ENCODE measurements around the gene ANKUB1. TPM values are rescaled to one million over a fixed set of nuclear protein-coding genes. Genes with fewer than 3 reads are reported as not detected.

The ANKUB1 gene
- total and polyA plus RNA-seq, 3 donors from 2014 or later: 0.56 to 3.3 (median 2.5) TPM

DNA sequence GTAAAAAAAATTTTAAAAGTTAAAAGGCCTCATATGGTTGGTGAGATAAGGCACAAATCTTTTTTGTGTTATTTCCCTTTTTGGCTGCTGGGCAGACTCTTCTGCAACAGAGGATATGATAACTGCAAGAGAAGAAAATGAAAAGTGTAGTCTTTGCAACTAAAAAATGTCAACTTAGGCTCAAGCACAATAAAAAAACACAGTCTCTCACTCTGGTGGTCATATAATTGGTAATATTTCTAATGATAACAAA is 55.5 kb downstream of the ANKUB1 start:
- intact Hi-C loops (cut with DNase I; ENCODE audit: low total_unique reads): no loop called here
- Histone ChIP-seq H3K27me3 (no peaks in the 10 kb centered on the region), H3K36me3 (ENCODE audit: low read depth, missing control alignments) (no peaks in the 10 kb centered on the region), H3K9me3 (no peaks in the 10 kb centered on the region), H3K4me1 (no peaks in the 10 kb centered on the region), H3K4me3 (no peak overlapping the region), H3K27ac (no peak overlapping the region)
- no peak for DNase-seq
- TF ChIP-seq POLR2A (IDR thresholded peaks at IDR 0.05): no peak
- TF ChIP-seq, protein P1, sequence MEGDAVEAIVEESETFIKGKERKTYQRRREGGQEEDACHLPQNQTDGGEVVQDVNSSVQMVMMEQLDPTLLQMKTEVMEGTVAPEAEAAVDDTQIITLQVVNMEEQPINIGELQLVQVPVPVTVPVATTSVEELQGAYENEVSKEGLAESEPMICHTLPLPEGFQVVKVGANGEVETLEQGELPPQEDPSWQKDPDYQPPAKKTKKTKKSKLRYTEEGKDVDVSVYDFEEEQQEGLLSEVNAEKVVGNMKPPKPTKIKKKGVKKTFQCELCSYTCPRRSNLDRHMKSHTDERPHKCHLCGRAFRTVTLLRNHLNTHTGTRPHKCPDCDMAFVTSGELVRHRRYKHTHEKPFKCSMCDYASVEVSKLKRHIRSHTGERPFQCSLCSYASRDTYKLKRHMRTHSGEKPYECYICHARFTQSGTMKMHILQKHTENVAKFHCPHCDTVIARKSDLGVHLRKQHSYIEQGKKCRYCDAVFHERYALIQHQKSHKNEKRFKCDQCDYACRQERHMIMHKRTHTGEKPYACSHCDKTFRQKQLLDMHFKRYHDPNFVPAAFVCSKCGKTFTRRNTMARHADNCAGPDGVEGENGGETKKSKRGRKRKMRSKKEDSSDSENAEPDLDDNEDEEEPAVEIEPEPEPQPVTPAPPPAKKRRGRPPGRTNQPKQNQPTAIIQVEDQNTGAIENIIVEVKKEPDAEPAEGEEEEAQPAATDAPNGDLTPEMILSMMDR (IDR thresholded peaks at IDR 0.05): no peak

DNA sequence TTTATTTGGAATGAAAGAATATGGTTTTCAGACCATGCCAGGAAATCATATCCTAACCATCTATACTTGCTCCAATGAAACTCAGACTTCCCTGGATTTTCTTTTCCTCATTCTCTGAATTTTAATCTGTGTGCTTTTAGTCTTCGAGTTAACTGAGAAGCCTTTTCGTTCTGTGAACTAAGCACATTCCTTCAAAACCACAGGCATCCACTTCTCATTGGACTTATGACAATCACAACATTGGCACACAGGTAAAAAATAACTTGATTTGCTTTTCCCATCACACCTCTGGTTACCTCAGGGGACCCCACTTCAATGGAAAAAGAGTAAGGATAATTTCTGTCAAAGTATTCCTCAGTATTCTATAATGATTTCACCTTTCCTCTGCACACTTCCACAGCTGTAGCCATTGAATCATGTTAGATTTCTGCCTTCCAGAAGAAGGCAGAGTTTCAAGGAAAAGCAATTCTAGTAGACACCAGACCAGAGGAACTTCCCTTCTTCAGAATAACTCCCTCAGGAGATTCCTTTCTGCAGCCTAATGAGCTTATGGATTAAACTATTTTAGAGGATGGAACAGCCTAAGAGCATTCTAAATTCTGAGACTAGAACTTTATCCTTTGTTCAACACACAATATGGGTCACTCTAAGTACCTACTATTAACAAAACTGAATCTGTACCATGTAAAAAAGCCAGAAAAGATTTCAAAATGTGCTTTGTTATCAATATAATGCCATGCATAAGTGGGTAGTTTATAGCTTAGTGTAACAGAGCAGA is 56.0 kb downstream of the ANKUB1 start:
- Histone ChIP-seq H3K4me1 (no peaks in the 10 kb centered on the region), H3K4me3 (no peak overlapping the region), H3K27me3 (no peaks in the 10 kb centered on the region), H3K36me3 (ENCODE audit: low read depth, missing control alignments) (no peaks in the 10 kb centered on the region), H3K27ac (no peak overlapping the region), H3K9me3 (no peaks in the 10 kb centered on the region)
- DNase-seq: no peak
- intact Hi-C loops (cut with DNase I; ENCODE audit: low total_unique reads): no loop called here
- TF ChIP-seq, protein P1 (IDR thresholded peaks at IDR 0.05): no peak
- TF ChIP-seq POLR2A (IDR thresholded peaks at IDR 0.05): no peak
- 51 to 55% methylated on average over 2 of the region's 2 CpGs for WGBS, 2 donors

DNA sequence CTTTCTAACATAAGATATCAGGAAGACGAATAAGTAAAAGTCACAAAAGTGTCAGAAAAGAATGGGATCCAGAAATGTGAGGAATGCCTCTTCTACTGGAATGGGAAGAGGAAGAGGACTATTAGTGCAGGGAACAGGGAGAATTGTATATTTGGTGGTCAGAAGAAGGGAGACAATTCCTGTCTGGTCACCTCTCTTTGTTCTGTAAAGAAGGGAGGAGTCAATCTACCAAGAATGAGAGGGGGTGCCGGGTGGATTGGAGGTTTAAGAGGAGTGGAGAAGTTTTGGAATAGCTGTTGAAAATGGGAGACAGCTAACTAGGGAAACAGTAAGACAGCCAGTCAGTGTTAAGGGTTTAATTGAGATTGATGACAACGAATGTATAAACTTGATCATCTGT is 60.1 kb downstream of the ANKUB1 start:
- Histone ChIP-seq H3K27me3 (no peaks in the 10 kb centered on the region), H3K27ac (no peak overlapping the region), H3K4me1 (no peaks in the 10 kb centered on the region), H3K4me3 (no peak overlapping the region), H3K9me3 (no peaks in the 10 kb centered on the region), H3K36me3 (ENCODE audit: low read depth, missing control alignments) (no peaks in the 10 kb centered on the region)
- TF ChIP-seq POLR2A (IDR thresholded peaks at IDR 0.05): no peak
- TF ChIP-seq, protein P1 (IDR thresholded peaks at IDR 0.05): no peak
- WGBS, 2 donors: 84 to 92% methylated on average over 3 of the region's 3 CpGs
- DNase-seq: no peak
- intact Hi-C loops (cut with DNase I; ENCODE audit: low total_unique reads): no loop called here

DNA sequence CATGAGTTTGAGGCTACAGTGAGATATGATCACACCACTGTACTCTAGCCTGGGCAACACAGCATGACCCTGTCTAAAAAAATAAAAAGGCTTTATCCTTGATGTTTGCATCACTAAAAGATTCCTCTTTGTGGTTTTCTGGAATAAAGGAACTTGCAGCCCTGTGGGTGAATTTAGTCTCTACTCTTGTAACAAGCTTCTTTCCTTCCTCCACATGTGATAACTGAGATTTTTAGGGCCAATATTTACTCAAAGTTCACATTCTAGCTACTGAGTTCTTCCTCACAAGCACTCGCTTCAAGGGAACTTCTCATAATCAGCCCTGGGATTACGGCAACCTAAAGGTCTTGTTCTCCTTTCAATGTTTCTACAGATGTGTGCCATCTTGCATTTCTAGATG is 64.7 kb downstream of the ANKUB1 start:
- H3K27ac ChIP-seq: no peak overlapping the region
- no peak for DNase-seq
- TF ChIP-seq POLR2A (IDR thresholded peaks at IDR 0.05): no peak
- TF ChIP-seq, protein P1 (IDR thresholded peaks at IDR 0.05): no peak
- H3K27me3 ChIP-seq: no peaks in the 10 kb centered on the region
- no peaks in the 10 kb centered on the region for H3K36me3 ChIP-seq (ENCODE audit: low read depth, missing control alignments)
- H3K4me1 ChIP-seq: no peaks in the 10 kb centered on the region
- 91% methylated on average over 2 of the region's 2 CpGs for WGBS, 2 donors
- H3K9me3 ChIP-seq: no peaks in the 10 kb centered on the region
- H3K4me3 ChIP-seq: no peak overlapping the region
- intact Hi-C loops (cut with DNase I; ENCODE audit: low total_unique reads): no loop called here

DNA sequence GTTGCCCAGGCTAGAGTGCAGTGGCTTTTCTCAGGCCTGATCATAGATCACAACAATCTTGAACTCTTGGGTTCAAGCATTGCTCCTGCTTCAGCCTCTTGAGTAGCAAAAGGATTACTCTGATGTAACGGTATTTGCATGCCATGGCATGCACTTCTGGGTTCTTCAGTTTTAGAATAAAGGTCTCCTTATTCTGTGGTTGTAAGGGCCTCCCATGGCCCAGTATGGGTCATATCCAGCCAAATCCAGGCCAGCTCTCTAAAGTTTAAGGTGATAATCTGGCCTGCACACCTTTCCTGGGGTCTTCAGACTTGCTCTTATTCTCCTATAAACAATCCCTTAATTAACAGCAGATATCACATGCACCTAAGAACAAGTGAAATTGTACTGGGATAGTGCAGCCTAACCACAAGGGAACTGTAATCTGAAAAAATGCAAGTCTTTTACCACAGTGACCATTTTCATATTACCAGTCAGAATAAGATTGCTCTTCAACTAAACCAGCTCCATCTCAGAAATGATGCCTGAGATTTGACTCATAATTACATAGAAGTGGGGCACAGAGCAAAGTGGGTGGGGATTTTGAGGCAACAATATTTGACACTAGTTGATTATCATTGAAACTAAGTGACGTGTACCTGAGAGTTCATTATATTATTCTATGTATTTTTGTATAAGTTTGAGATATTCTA is 65.5 kb downstream of the ANKUB1 start:
- no peak for DNase-seq
- Histone ChIP-seq H3K4me3 (no peak overlapping the region), H3K9me3 (no peaks in the 10 kb centered on the region), H3K27me3 (no peaks in the 10 kb centered on the region), H3K36me3 (ENCODE audit: low read depth, missing control alignments) (no peaks in the 10 kb centered on the region), H3K27ac (no peak overlapping the region), H3K4me1 (no peaks in the 10 kb centered on the region)
- intact Hi-C loops (cut with DNase I; ENCODE audit: low total_unique reads): no loop called here
- no peak for TF ChIP-seq POLR2A (IDR thresholded peaks at IDR 0.05)
- TF ChIP-seq, protein P1 (IDR thresholded peaks at IDR 0.05): no peak
- WGBS, 2 donors: 94 to 96% methylated on average over 2 of the region's 2 CpGs

Data from testis (tissue), 3 donors.